ENCODE results near the gene CATSPERD.

The CATSPERD gene, protein sequence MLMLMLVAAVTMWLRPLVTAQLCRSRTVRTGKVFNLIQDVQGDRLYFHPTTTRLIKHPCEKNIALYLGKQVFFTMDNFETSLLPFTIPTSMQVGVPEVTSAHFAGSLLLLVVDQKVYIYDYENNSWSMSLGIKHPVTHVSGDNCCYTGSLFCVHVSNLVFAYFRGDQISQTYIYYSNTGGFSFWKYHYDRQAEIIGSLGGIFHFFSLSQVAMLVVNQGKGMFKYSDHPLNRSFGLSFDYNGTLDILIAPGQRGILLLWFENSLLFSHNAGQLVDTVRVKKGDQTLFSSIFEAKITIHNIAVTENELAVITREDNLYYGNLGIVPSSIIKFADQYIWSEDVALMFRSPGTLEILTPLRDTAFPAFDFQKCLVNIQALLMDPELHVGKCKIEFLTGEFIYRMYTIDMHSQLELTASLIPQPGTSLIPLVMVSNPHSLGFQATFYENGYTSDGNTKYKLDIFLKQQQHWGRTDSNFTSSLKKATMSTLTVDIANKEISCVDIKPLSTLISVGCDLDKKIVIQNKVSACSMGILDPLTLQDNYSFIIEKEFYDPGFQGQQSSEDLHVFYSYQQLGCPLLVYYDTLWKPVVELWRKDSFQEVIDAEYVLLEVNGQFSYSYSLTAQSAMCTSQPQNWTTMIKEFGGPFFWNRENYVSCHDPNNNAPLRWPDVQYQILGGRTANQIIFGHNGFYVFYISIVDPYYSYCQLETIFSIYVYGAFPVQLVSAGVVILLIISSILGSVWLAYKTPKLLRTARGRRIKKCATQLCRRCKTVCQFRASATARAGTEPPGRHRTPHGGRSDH

DNA sequence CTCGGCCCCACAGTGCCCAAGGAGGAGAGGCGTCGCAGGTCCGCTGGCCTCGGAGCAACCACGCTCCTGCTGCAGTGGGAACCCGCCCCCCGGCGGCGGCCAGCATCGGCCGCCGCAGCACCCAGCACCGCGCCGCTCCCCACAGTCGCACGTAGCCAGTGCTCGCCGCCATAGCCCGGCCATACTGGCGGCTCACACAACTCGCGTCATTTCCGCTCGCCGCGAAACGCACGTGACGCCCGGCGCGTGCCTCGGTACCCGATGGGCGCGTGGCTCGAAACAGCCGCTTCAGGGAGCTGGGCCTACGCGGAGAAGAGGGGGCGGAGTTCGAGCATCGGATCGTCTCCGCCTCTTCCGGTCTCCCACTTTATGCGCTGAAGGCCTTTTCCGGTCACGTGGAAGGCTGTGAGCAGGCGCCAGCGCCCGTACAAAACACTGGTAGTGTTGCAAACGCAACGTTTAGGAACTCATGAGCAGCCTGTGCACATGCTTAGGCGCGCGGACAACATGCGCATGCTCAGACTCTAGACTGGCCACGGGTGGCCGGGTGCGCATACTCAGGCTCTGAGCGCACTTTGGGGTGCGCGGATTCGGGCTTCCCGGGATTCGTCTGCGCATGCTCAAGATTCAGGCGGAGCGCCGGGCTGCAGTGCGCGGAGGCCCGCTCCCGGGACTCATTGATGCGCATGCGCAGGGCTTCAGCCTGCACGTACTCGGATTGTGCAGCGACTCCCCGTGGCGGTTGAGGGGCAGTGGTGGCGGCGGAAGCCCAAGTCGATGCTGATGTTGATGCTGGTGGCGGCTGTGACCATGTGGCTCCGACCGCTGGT, at the start of gene CATSPERD, which contains the start of gene LONP1:
Gene CATSPERD, plus strand, starts transcription at position 677 of the 830 bp plus-strand sequence. Its CDS starts 101 bp downstream, at position 778.
Gene LONP1, minus strand, starts transcription at position 186 of the 830 bp plus-strand sequence. Its CDS starts 14 bp downstream, at position 172.
- peak; percentile 97 for DNase-seq (ENCODE audit: low read depth in 2 of 2)

DNA sequence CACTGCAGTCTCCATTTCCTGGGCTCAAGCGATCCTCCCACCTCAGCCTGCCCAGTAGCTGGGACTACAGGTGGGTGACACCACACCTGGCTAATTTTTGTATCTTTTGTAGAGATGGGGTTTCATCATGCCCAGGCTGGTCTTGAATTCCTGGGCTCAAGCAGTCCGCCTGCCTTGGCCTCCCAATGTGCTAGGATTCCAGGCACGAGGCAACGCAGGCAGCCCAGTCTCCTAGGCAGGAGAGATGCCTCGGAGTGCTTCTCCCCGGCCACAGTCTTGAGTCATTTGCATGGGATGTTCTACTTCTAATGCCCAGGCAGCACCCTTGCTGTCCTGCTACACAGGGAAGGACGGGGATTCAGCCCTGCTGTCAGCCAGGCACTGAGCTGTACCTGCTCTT, 48.8 kb upstream of the CATSPERD start:
- no peak for DNase-seq (ENCODE audit: low read depth in 2 of 2)

DNA sequence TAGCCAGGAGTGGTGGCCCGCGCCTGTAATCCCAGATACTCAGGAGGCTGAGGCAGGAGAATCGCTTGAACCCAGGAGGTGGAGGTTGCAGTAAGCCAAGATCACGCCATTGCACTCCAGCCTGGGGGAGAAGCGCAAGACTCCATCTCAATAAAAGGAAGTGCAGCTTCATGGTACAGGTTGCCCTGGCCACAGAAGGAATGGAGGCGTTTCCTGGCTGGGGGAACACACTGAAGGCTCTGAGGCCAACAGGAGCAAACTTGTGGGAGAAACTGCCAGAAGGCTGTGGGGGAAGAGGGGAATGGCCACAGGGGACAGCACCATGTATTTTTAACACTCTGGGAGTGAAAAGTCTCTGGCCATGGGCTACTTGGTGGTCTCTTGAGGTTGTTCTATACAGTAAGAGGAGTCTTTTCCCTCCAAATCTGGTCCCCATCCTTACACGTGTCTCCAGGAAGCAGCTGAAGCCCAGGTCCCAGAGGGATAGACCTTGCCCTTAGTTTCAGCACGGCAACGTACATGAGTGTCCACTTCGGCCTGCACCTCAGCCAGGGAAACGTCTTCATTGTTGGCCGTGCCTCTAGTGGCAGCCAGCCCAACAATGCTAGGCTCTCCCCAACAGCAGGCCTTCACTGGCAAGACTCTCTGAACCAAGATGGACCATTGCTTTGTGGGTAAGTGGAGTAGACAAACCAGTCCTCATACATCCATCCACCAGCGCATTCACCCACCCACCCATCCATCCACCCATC, 47.6 kb upstream of the CATSPERD start:
- DNase-seq (ENCODE audit: low read depth in 2 of 2): no peak

DNA sequence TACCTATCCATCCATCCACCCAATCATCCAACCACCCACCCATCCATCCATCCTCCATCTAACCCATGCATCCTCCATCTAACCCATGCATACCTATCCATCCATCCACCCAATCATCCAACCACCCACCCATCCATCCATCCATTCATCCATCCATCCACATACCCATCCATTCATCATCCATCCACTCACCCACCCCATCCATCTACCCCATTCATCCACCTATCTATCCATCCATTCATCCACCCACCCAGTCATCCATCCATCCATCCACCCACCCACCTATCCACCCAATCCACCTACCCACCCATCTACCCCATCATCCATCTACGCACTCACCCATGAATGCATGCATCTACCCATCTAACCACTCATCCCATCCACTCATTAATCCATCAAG, 46.7 kb upstream of the CATSPERD start:
- no peak for DNase-seq (ENCODE audit: low read depth in 2 of 2)

GRCh38 chr19:5674714-5675113, 45.7 kb upstream of the CATSPERD start:
- DNase-seq (ENCODE audit: low read depth in 2 of 2): no peak

DNA sequence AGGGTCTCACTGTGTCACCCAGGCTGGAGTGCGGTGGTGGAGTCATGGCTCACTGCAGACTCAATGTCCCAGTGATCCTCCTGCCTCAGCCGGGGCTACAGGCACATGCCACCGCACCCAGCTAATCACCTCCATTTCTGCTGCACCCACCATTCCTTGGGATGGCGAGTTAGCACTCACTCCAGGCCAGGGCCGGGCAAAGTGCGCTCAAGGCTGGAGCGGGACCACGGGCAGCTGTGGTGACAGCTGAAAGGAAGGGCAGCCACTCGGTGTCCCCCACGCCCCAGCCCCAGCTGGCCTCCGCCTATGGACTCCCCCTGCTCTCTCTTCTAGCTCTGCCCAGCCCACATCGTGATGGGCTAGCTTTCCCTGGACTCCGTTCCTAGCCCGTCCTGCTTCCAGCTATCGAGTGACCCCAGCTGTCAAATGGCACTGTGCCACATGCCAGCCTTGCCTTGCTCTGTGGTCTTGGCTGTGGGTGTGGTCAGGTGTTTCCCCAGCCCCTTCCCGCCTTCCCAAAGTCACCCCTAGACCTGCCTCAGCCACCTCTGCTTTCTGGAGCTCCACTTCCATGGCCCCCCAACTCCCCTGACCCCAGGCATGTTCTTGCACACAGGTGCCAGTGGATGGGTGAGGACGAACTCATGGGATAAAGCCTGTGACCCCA, 44.2 kb upstream of the CATSPERD start:
- no peak for DNase-seq (ENCODE audit: low read depth in 2 of 2)

DNA sequence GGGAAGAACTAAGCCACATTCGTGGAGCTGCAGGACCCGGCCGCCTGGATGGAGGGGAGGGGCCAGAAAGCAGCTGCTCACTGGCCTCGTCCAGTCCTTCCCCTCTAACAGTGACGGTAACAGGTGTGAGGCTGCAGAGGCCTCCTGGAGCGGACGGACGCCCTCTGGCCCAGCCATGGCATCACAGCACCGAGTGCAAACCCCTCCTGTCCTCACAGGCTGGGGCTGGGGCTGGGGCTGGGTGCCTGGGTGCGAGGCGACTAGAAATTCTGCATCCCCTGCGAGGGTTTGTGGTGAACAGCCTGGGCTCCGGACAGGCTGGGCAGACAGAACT, 43.7 kb upstream of the CATSPERD start:
- DNase-seq (ENCODE audit: low read depth in 2 of 2): no peak

GRCh38 chr19:5677136-5677535, 43.3 kb upstream of the CATSPERD start:
- DNase-seq (ENCODE audit: low read depth in 2 of 2): no peak

GRCh38 chr19:5677580-5677979, 42.9 kb upstream of the CATSPERD start:
- no peak for DNase-seq (ENCODE audit: low read depth in 2 of 2)

DNA sequence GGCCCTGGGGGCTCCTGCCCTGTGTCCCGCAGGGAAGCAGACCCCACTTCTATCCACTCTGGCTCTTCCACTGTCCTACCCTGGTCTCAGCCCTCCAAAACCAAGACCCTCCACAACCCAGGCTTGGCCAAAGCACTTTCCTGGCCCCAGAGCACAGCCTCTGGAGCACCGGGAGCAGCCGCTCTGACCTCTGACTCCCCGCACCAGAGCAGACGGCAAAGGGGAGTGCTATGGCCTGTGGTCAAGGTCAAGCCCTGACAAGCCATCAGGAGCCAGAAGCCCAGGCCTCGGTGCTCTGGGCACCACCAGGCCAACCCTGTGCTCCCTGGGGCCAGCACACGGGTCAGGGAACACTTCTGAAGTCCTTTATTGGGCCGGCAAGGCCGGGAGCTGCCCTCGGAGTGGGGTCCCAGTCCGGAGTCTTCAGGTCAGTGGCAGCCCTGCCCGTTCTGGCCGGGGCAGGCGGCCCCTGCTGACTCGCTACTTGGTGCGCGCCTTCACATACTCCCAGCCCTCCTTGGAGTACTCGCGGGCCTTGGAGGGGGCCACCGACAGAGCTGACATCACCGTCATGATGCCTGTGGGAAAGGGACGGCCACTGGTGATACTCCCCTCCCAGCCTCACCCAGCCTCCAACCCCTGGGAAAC, 42.2 kb upstream of the CATSPERD start:
- DNase-seq (ENCODE audit: low read depth in 2 of 2): no peak

GRCh38 chr19:5679289-5680083, 41.0 kb upstream of the CATSPERD start:
- DNase-seq (ENCODE audit: low read depth in 2 of 2): no peak

DNA sequence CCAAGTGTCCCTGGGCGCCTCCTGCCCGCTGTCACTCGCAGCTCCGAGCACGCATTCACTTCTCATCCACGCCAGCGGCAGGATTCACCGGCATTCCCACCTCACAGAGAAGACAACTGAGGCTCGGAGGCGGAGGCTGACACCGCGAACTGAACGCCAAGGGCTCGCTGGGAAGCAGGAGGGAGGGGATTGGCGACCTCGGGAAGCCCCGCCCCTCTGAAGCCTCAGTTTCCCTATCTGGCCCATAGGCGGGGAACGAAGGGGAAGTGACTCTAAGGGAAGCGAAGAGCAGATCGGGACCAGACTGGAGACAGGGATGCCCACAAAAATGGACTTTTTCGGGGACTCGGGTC, 40.4 kb upstream of the CATSPERD start:
- no peak for DNase-seq (ENCODE audit: low read depth in 2 of 2)

DNA sequence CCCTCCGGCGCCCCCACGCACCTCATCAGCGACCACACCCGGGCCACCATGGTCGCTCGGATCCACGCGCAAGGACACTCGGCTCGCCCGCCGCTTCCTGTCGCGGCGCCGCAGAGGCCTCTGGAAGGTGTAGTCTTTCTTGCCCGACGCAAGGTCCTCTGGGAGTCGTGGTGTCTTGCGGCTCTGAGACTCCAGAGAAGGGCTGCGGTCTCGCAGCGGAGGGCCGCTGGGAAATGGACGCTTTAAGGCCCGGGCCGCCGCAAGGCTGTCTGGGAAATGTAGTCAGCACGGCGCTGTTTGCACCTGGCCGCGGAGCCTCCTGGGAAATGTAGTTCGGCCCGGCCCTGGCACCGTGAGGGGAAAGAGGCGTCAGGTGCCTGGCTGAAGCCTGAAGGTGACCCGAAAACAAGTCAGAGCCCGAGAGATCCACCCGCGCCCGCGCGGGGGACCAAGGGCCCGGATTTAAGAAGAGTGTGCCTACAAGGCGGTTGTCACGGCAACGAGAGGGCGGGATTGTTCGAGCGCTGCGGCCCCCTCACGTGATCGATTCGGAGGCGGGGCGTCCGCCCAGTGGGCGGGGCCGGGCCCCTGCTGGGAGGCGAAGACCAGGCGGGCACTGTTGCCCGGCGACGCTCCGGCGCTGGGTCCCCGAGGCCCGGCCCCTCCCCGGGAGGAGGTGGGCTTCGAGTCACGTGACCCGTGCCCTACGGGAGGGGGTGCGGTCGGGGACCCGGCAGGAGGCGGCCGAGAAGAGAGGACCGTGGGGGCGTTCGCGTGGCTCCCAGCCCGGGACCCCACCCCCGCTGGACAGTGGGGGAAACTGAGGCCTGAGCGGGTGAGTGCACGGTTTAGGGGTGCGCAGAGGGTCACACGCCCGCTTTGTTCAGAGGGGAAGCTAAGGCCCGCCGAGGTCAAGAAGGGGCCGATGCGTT, 39.7 kb upstream of the CATSPERD start, which contains the start of the genes HSD11B1L and MICOS13:
Gene HSD11B1L, plus strand, starts transcription at position 591 of the 932 bp plus-strand sequence. CDS start 3,806 bp downstream, outside the sequence.
Gene MICOS13, minus strand, starts transcription at position 80 of the 932 bp plus-strand sequence. Its CDS starts 30 bp downstream, at position 50.
- DNase-seq (ENCODE audit: low read depth in 2 of 2): peak; percentile 95 to 96

DNA sequence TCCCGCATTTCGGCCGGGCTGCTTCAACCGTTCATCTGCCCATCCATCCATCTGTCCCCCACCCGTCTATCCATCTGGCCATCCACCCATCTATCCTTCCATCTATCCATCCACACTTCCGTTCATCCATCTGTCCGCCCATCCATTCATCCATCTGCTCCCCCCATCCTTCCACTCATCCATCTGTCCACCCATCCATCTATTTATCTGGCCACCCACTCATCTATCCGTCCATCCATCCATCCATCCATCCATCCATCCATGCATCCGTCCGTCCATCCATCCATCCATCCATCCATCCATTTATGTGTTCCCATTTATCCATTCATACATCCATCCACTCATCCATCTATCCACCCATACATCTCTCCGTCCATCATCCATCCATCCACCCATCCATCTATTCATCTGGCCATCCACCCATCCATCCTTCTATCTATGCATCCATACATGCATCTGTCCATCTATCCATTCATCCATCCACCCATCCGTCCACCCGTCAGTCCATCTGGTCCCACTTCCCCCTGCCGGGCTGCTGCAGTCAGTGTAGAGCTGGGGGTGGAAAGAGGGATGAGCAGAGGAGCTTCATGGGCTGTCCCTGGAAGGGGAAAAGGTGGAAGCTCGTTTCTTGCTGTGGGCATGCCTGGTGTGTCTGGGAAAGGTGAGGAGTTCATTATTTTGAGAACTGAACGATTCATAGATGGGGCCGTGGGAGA, 38.9 kb upstream of the CATSPERD start:
- no peak for DNase-seq (ENCODE audit: low read depth in 2 of 2)

GRCh38 chr19:5682107-5682482, 38.3 kb upstream of the CATSPERD start:
- DNase-seq (ENCODE audit: low read depth in 2 of 2): no peak

DNA sequence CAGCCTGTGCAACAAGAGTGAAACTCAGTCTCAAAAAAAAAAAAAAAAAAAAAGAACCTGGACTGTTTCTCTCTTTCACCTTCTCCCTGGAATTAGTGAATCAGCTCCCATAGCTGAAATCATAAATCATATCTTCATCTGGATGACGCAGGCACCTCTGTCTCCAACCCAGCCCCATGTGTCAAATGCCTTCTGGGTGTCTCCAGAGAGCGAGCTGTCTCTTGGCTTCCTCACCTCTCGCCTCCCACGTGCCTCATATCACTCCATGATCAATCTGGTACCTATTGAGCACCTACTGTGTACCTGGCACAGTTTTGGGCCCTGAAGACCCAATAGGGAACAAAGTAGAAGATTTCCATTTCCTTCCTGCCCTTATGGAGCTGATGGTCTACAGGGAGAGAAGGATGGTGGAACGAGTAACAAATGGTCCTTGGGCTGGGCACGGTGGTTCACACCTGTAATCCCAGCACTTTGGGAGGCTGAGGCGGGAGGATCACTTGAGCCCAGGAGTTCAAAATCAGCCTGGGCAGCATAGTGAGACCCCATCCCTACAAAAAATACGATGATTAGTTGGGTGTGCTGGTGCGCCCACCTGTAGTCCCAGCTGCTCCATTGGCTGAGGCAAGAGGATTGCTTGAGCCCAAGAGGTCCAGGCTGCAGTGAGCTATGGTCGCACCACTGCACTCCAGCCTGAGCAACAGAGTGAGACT, 37.1 kb upstream of the CATSPERD start:
- no peak for DNase-seq (ENCODE audit: low read depth in 2 of 2)

Data from stimulated activated CD4-positive, alpha-beta T cell treated with anti-CD3 and anti-CD28 coated beads, Interleukin-4, amount 100 ng/mL, for 48 hours (primary cell).